Measurements from ENCODE around the gene PRRT4. TPM values are rescaled to one million over a fixed set of nuclear protein-coding genes. Genes with fewer than 3 reads are reported as not detected.

PRRT4 gene
- not detected in 2 replicates for total RNA-seq

GRCh38 chr7:128361411-128362379, at the start of gene PRRT4:
Gene PRRT4, minus strand, starts transcription at chr7:128361690.

GRCh38 chr7:128409596-128410450, 48.3 kb upstream of the PRRT4 start, which contains the start of gene IMPDH1:
Gene IMPDH1, minus strand, starts transcription at chr7:128409982. Its CDS starts 81 bp downstream, at chr7:128409901.

GRCh38 chr7:128343554-128344430, 17.7 kb downstream of the PRRT4 start, which contains the start of gene RBM28:
Gene RBM28, minus strand, starts transcription at chr7:128343908. Its CDS starts 115 bp downstream, at chr7:128343793.

Other genes with a start within 250 kb of the PRRT4 start
- not detected in 2 replicates for gene LEP, start 120.4 kb downstream of the PRRT4 start, total RNA-seq
- gene RBM28, start 17.8 kb downstream of the PRRT4 start, total RNA-seq = 19.0 and 24.4 TPM in 2 replicates
- 58.5 and 114 TPM in 2 replicates for gene IMPDH1, start 48.3 kb upstream of the PRRT4 start, total RNA-seq
- 38.9 and 76.0 TPM in 2 replicates for gene HILPDA, start 94.2 kb upstream of the PRRT4 start, total RNA-seq
- 34.4 and 44.1 TPM in 2 replicates for gene METTL2B, start 115.1 kb upstream of the PRRT4 start, total RNA-seq

Measured in smooth muscle cell of the umbilical artery (primary cell).